ENCODE measurements around the gene LPIN1. TPM values are rescaled to one million over a fixed set of nuclear protein-coding genes. Genes with fewer than 3 reads are reported as not detected.
A peak's percentile ranks its signal among the peaks of the same experiment; 100 is the strongest.

The LPIN1 gene
- total RNA-seq, 1 donor from 2014 or later, result 62.9 TPM

DNA sequence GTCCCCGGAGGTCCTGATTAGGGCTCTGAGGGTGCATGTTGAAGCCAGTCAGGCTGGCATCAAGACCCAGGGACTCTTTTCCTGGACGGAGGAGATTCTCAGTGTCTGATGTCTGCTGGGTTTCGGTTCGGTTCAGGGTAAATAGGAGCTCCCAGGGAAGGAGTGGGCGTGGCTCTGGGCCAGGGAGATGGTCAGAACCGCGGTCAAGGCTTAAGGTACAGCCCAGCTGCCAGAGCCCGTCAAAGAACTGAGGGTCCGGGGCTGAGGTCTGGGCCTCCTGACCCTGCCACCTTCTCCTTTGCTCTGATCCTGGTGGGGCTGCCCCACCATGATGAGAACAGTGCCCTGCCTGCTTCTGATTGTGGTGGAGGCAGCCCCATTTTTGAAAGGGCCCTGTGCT, 39.8 kb downstream of the LPIN1 start:
- intact Hi-C loops (cut with DNase I), result no loop called here
- H3K4me3 ChIP-seq, result no peak overlapping the region
- H3K27me3 ChIP-seq, result no peaks in the 10 kb centered on the region
- TF ChIP-seq, protein P1, sequence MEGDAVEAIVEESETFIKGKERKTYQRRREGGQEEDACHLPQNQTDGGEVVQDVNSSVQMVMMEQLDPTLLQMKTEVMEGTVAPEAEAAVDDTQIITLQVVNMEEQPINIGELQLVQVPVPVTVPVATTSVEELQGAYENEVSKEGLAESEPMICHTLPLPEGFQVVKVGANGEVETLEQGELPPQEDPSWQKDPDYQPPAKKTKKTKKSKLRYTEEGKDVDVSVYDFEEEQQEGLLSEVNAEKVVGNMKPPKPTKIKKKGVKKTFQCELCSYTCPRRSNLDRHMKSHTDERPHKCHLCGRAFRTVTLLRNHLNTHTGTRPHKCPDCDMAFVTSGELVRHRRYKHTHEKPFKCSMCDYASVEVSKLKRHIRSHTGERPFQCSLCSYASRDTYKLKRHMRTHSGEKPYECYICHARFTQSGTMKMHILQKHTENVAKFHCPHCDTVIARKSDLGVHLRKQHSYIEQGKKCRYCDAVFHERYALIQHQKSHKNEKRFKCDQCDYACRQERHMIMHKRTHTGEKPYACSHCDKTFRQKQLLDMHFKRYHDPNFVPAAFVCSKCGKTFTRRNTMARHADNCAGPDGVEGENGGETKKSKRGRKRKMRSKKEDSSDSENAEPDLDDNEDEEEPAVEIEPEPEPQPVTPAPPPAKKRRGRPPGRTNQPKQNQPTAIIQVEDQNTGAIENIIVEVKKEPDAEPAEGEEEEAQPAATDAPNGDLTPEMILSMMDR (IDR thresholded peaks at IDR 0.05), result no peak
- peaks cover 99% of the 10 kb centered on the region for H3K36me3 ChIP-seq
- DNase-seq (no peak), ATAC-seq (no peak)
- H3K27ac ChIP-seq, result no peak overlapping the region
- no peaks in the 10 kb centered on the region for H3K4me1 ChIP-seq
- H3K9me3 ChIP-seq, result no peaks in the 10 kb centered on the region

DNA sequence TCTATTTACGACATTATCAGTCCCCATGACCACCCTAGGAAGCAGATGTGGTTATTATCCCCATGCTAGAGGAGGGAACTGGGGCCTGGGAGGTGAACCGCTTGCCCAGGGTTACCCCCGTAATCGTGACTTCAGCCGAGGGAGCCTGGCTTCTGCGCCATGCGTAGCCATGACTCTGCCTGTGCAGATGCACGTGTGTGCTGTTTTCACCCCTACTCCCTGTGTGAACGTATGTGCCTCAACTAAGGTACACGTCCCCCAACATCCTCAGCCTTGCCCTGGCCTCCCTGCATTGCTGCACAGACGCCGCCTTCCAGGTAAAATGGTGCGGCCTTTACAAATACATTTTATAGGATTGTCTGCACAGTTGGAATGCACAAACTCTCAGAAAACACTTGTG, 40.2 kb downstream of the LPIN1 start:
- no peak for DNase-seq
- Histone ChIP-seq H3K4me3 (no peak overlapping the region), H3K4me1 (no peaks in the 10 kb centered on the region), H3K27me3 (no peaks in the 10 kb centered on the region), H3K27ac (no peak overlapping the region), H3K36me3 (peaks cover 99% of the 10 kb centered on the region), H3K9me3 (no peaks in the 10 kb centered on the region)
- no peak for ATAC-seq
- TF ChIP-seq, protein P1 (IDR thresholded peaks at IDR 0.05), result no peak
- intact Hi-C loops (cut with DNase I), result no loop called here

DNA sequence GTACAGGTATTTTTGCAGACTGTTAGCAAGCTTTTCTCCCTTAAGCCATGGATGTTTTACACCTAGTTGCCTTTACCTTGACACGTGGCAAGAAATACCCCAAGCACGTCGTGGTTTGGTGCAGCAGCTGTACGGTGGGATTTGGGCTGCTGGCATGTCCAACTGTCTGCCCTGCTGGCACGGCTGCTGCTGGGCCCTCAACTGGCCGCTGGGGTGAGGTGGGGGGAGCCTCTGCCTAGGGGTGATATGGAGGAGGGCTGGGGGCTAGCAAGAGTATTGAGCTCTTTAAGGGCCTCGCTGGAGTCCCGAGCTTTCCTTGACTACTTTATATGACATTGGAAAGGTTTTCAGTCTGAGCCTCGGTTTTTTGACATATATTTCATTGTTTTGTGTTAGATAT, 41.6 kb downstream of the LPIN1 start:
- intact Hi-C loops (cut with DNase I), result no loop called here
- Histone ChIP-seq H3K9me3 (no peaks in the 10 kb centered on the region), H3K4me1 (no peaks in the 10 kb centered on the region), H3K36me3 (peaks cover 99% of the 10 kb centered on the region), H3K4me3 (no peak overlapping the region), H3K27ac (no peak overlapping the region), H3K27me3 (no peaks in the 10 kb centered on the region)
- TF ChIP-seq, protein P1 (IDR thresholded peaks at IDR 0.05), result no peak
- ATAC-seq (no peak), DNase-seq (no peak)

DNA sequence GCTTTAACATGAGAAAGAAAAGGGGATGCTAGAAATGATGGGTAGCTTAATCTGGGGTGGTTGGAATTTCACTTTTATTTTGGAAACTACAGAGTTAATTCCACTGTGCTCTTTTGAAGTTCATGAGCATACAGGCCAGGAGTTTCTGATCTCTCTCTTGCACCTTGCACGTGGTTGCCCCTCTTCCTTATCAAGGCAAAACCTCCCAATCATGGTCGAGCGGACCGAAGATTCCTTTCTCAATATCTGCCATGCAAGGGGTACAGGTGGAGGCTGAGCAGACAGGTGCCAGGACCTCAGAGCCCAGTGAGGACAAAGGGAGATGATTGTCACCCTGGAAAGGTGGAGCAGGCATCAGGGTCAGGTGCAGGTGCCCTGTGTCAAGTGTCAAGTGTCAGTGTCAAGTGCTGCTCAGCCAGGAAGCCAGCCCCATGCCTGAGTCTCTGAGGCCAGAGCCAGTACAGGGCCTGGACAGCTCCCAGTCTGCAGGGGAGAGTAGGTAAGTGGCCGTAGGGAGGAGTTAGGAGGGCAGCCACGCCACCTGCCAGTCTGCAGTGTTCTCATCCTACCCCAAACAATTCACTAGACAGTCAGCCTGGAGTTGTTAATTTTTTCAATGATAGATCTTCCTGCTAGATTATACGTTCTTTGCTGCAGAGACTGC, 42.2 kb downstream of the LPIN1 start:
- DNase-seq (no peak), ATAC-seq (no peak)
- H3K27ac ChIP-seq, result no peak overlapping the region
- intact Hi-C loops (cut with DNase I), result no loop called here
- H3K36me3 ChIP-seq, result peaks cover 99% of the 10 kb centered on the region
- no peaks in the 10 kb centered on the region for H3K27me3 ChIP-seq
- H3K9me3 ChIP-seq, result no peaks in the 10 kb centered on the region
- TF ChIP-seq, protein P1 (IDR thresholded peaks at IDR 0.05), result no peak
- H3K4me3 ChIP-seq, result no peak overlapping the region
- H3K4me1 ChIP-seq, result no peaks in the 10 kb centered on the region

DNA sequence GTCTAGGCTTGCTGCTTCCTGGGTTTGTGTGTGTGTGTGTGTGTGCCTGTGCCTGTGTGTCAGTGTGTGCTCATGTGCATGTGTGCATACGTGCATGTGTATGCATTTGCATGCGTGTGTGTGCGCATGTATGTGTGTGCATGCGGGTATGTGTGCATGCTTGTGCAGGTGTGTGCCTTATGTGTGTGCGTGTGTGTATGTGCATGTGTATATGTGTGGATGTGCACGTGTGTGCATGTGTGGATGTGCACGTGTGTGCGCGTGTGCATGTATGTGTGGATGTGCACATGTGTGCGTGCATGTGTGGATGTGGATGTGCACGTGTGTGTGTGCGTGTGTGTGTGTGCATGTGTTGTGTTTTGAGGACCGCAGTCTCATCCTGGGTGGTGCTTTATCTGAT, 42.8 kb downstream of the LPIN1 start:
- peaks cover 99% of the 10 kb centered on the region for H3K36me3 ChIP-seq
- H3K27ac ChIP-seq, result no peak overlapping the region
- intact Hi-C loops (cut with DNase I), result no loop called here
- H3K9me3 ChIP-seq, result no peaks in the 10 kb centered on the region
- H3K4me1 ChIP-seq, result no peaks in the 10 kb centered on the region
- no peak overlapping the region for H3K4me3 ChIP-seq
- no peaks in the 10 kb centered on the region for H3K27me3 ChIP-seq
- TF ChIP-seq, protein P1 (IDR thresholded peaks at IDR 0.05), result no peak
- DNase-seq (no peak), ATAC-seq (peak; percentile 12)

DNA sequence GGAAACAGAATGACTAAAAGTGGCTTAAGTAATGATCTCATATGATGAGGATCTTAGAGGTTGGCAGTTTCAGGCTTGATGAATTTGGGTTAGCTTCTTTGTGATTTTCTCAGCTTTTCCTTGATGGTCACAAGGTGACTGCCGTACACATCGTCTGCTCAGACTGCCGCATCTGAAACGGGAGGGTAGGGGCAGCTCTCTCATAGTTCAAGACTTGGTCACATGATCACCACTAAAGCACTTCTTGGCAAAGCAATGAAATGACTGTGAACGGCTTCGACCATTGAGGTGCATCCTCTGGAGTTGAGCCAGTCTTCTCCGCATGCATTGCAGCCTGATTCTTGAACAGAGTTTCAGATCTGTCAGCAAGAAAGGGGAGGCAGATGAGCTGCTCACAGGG, 43.8 kb downstream of the LPIN1 start:
- no peak for ATAC-seq

More for the DNA sequence above, 43.8 kb downstream of the LPIN1 start:
- intact Hi-C loops (cut with DNase I), result no loop called here
- no peaks in the 10 kb centered on the region for H3K9me3 ChIP-seq
- no peaks in the 10 kb centered on the region for H3K27me3 ChIP-seq
- DNase-seq, result no peak
- no peak overlapping the region for H3K27ac ChIP-seq
- no peak overlapping the region for H3K4me3 ChIP-seq
- H3K36me3 ChIP-seq, result peaks cover 99% of the 10 kb centered on the region
- no peaks in the 10 kb centered on the region for H3K4me1 ChIP-seq
- TF ChIP-seq, protein P1 (IDR thresholded peaks at IDR 0.05), result no peak
